Lung (tissue), 12 donors: Measurements from ENCODE around the gene HEY2. TPM values are rescaled to one million over a fixed set of nuclear protein-coding genes. Genes with fewer than 3 reads are reported as not detected.
A peak's percentile ranks its signal among the peaks of the same experiment; 100 is the strongest.

ENCODE experiments used
- ATAC-seq: fragments of 200-7000 bp; cut with Tn5 transposase; one replicate; pipeline ENCODE4 v1.9.1; 2020; ENCODE audit warnings: moderate number of reproducible peaks; ENCODE audit not compliant: insufficient read depth, low FRiP score
- DNase-seq, 3 donors: peaks; one replicate each; pipeline ENCODE4 v3.0.0-alpha.2; 2013 to 2017
- H3K27ac ChIP-seq, 2 donors: one replicate each; pipeline ENCODE4 v1.5.1; 2013; ENCODE audit warnings: mild to moderate bottlenecking in 2 of 2, moderate library complexity in 2 of 2, control low read depth in 1 of 2, inconsistent platforms in 1 of 2, low read depth in 1 of 2, low read length in 1 of 2
- H3K27me3 ChIP-seq, 3 donors: one replicate each; pipeline ENCODE4 v1.5.1; 2013; ENCODE audit warnings: low read length in 2 of 3; ENCODE audit not compliant: control insufficient read depth in 3 of 3, insufficient read depth in 3 of 3
- H3K36me3 ChIP-seq, 4 donors: one replicate each; pipeline ENCODE4 v1.5.1; 2013; ENCODE audit warnings: low read length in 4 of 4, mild to moderate bottlenecking in 1 of 4, moderate library complexity in 1 of 4; ENCODE audit not compliant: control insufficient read depth in 4 of 4, insufficient read depth in 4 of 4
- H3K4me1 ChIP-seq, 5 donors: one replicate each; pipeline ENCODE4 v1.5.1; 2013; ENCODE audit warnings: low read length in 5 of 5, mild to moderate bottlenecking in 2 of 5, moderate library complexity in 1 of 5; ENCODE audit not compliant: control insufficient read depth in 5 of 5, insufficient read depth in 5 of 5
- H3K4me3 ChIP-seq: one replicate; pipeline ENCODE4 v1.5.1; 2013; ENCODE audit warnings: mild to moderate bottlenecking, control low read depth, moderate library complexity
- H3K9ac ChIP-seq, 2 donors: one replicate each; pipeline ENCODE4 v1.5.1; 2013; ENCODE audit warnings: low read length in 2 of 2, control low read depth in 1 of 2; ENCODE audit not compliant: insufficient read depth in 1 of 2
- H3K9me3 ChIP-seq, 4 donors: one replicate each; pipeline ENCODE4 v1.5.1; 2013; ENCODE audit warnings: low read length in 3 of 4, mild to moderate bottlenecking in 1 of 4, moderate library complexity in 1 of 4; ENCODE audit not compliant: control insufficient read depth in 4 of 4, insufficient read depth in 3 of 4
- WGBS, 2 donors: extraction: QIAGEN DNeasy Blood & Tissue Kit; methylation state at CpG; one replicate each; pipeline ENCODE4 v1.1.7; 2013; 5-methylcytosine and 5-hydroxymethylcytosine counted together
- polyA plus RNA-seq, 2 donors: library from polyadenylated mRNA; stranded (reverse); fragments of 200-250 nt; gene quantifications; one replicate each; pipeline ENCODE4 v1.2.1, GENCODE V29; 2013
- total RNA-seq, 2 donors: library from RNA; depleted of rRNA in 1 of 2; stranded (reverse); fragments of >200 nt in 1 of 2; gene quantifications; one replicate each; pipeline ENCODE4 v1.2.1, GENCODE V29; 2014 to 2021
- TF ChIP-seq, protein P1 (sequence below): IDR thresholded peaks from 2 replicates; pipeline ENCODE4 v1.5.1; 2012; ENCODE audit warnings: mild to moderate bottlenecking; ENCODE audit errors: control extremely low read depth, extremely low read depth
- donor health status: control.
- donor health status: control.
- donor health status: Bipolar disorder and iron deficiency.
- donor health status: healthy.
- donor health status: DM: yes; HTN: yes; CAD: no.

HEY2 gene
- total and polyA plus RNA-seq, 4 donors, result 1.0 to 5.2 (median 1.5) TPM

DNA sequence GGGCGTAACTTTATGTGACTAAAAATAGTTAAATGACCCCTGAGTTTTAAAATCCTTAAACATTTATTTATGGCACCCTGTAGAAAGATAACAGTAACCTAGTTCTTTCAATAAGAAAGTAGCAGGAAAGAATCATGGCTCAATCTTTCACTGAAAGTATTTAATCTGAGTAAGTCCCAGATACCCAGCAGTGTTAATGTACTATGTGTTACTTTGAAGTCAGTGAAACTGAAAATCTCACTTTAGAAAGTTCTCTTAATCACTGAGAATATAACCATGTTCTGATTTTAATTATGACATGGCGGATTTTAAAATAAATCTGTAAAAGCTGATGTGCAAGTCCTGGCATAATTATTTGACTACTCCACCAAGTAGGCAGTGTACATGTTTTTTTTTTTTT is 8.1 kb upstream of the HEY2 start:
- WGBS, 2 donors, result 95 to 97% methylated on average over 2 of the region's 2 CpGs
- Histone ChIP-seq H3K9me3 (no peaks in the 10 kb centered on the region), H3K27me3 (peaks cover 0 to 49% (median 47%) of the 10 kb centered on the region in 3 donors)

DNA sequence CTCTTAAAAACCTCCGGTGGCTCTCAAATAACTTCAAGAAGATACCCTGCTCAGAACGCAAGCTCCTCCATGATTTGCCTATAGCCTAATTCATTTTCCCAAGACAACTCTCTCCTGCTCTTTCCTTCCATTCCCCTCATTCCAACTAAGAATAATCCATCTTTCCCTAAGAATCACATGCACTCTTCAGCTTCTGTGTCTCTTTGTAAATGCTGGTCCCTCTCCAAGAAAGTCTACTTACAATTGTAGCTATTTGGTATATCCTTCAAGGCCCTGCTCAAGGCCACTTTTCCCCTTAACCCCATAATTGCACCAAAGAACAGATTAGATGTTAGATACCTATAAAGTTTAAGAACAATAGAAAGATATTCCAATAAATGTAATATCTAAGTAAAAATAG is 7.4 kb upstream of the HEY2 start:
- Histone ChIP-seq H3K9ac (no peak overlapping the region), H3K36me3 (no peaks in the 10 kb centered on the region), H3K9me3 (no peaks in the 10 kb centered on the region), H3K4me1 (peaks cover 0 to 4% (median 2%) of the 10 kb centered on the region in 5 donors), H3K4me3 (no peak overlapping the region), H3K27ac (peak overlapping the region in 1 of 2 donors; percentile 72), H3K27me3 (peaks cover 0 to 55% (median 54%) of the 10 kb centered on the region in 3 donors)
- WGBS, 2 donors, result 95 to 96% methylated on average over 2 of the region's 2 CpGs
- ATAC-seq (no peak), DNase-seq (no peak)
- TF ChIP-seq, protein P1, sequence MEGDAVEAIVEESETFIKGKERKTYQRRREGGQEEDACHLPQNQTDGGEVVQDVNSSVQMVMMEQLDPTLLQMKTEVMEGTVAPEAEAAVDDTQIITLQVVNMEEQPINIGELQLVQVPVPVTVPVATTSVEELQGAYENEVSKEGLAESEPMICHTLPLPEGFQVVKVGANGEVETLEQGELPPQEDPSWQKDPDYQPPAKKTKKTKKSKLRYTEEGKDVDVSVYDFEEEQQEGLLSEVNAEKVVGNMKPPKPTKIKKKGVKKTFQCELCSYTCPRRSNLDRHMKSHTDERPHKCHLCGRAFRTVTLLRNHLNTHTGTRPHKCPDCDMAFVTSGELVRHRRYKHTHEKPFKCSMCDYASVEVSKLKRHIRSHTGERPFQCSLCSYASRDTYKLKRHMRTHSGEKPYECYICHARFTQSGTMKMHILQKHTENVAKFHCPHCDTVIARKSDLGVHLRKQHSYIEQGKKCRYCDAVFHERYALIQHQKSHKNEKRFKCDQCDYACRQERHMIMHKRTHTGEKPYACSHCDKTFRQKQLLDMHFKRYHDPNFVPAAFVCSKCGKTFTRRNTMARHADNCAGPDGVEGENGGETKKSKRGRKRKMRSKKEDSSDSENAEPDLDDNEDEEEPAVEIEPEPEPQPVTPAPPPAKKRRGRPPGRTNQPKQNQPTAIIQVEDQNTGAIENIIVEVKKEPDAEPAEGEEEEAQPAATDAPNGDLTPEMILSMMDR, result no peak

More for the DNA sequence above, 8.1 kb upstream of the HEY2 start:
- ATAC-seq, result no peak
- H3K9ac ChIP-seq, result no peak overlapping the region
- H3K27ac ChIP-seq, result no peak overlapping the region
- H3K4me1 ChIP-seq, result peaks cover 0 to 4% (median 0%) of the 10 kb centered on the region in 5 donors
- DNase-seq, result no peak
- H3K36me3 ChIP-seq, result no peaks in the 10 kb centered on the region
- no peak overlapping the region for H3K4me3 ChIP-seq
- TF ChIP-seq, protein P1, result no peak

DNA sequence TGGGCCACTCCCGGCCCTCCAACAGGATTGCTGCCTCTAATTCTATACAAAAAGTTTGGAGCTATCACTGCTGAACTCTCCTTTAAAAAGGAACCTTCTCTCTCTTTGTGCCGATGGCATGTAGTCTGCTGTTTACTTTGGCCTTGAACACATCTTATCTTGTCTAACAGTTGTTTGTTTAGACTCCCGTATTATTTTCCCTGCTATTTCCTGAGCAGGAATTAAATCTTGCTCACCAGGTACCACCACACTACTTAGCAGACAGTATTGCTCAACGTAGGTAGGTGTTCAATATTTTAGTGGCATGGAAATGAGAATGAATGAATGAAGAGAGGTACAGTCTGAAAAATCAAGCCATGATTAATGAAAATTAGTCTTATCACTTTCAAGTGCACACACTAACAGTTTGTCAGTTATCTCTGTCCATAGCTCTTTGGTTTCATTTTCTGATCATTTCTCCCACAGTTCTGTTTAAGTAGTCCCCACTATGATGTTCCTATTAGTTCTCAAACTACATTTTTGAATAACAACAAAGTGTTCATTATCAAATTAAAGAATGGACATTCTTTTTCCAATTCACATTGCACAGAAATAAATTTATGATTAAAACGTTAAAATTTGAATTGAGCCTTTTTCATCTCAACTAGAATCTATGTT is 6.8 kb upstream of the HEY2 start:
- TF ChIP-seq, protein P1, result no peak
- no peaks in the 10 kb centered on the region for H3K36me3 ChIP-seq
- WGBS, 2 donors, result 55 to 65% methylated on average over 5 of the region's 5 CpGs
- peaks cover 0 to 7% (median 2%) of the 10 kb centered on the region in 5 donors for H3K4me1 ChIP-seq
- H3K9me3 ChIP-seq, result no peaks in the 10 kb centered on the region
- no peak for DNase-seq
- H3K4me3 ChIP-seq, result no peak overlapping the region
- no peak for ATAC-seq
- H3K9ac ChIP-seq, result no peak overlapping the region
- H3K27ac ChIP-seq, result peak overlapping the region in 1 of 2 donors; percentile 72
- H3K27me3 ChIP-seq, result peaks cover 0 to 59% (median 57%) of the 10 kb centered on the region in 3 donors
